ENCODE results near the gene RUFY4.

The RUFY4 gene

GRCh38 chr2:218063486-218063885, 5.6 kb upstream of the RUFY4 start:
- Histone ChIP-seq H3K27me3 (ENCODE audit: control insufficient read depth in 1 of 2, insufficient read depth in 2 of 2, low read length in 2 of 2) (peaks cover 0 to 12% of the 10 kb centered on the region in 2 donors), H3K27ac (ENCODE audit: low read depth, low read length) (no peak overlapping the region), H3K9ac (ENCODE audit: low read depth in 1 of 2, low read length in 2 of 2) (no peak overlapping the region), H3K36me3 (ENCODE audit: control insufficient read depth in 1 of 2, insufficient read depth in 2 of 2, low read length in 2 of 2) (no peaks in the 10 kb centered on the region), H3K4me3 (ENCODE audit: low read depth in 1 of 2, low read length in 2 of 2) (no peak overlapping the region), H3K9me3 (ENCODE audit: control insufficient read depth in 1 of 2, low read length in 2 of 2) (no peaks in the 10 kb centered on the region), H3K4me1 (ENCODE audit: control insufficient read depth in 1 of 2, insufficient read depth in 2 of 2, low read length in 2 of 2) (peaks cover 0 to 2% of the 10 kb centered on the region in 2 donors)

GRCh38 chr2:218063896-218064295, 5.2 kb upstream of the RUFY4 start:
- Histone ChIP-seq H3K27me3 (ENCODE audit: control insufficient read depth in 1 of 2, insufficient read depth in 2 of 2, low read length in 2 of 2) (peaks cover 0 to 13% of the 10 kb centered on the region in 2 donors), H3K27ac (ENCODE audit: low read depth, low read length) (no peak overlapping the region), H3K36me3 (ENCODE audit: control insufficient read depth in 1 of 2, insufficient read depth in 2 of 2, low read length in 2 of 2) (no peaks in the 10 kb centered on the region), H3K4me1 (ENCODE audit: control insufficient read depth in 1 of 2, insufficient read depth in 2 of 2, low read length in 2 of 2) (peaks cover 0 to 6% of the 10 kb centered on the region in 2 donors), H3K9ac (ENCODE audit: low read depth in 1 of 2, low read length in 2 of 2) (no peak overlapping the region), H3K9me3 (ENCODE audit: control insufficient read depth in 1 of 2, low read length in 2 of 2) (no peaks in the 10 kb centered on the region), H3K4me3 (ENCODE audit: low read depth in 1 of 2, low read length in 2 of 2) (no peak overlapping the region)

GRCh38 chr2:218065239-218066006, 3.6 kb upstream of the RUFY4 start:
- H3K27me3 ChIP-seq (ENCODE audit: control insufficient read depth in 1 of 2, insufficient read depth in 2 of 2, low read length in 2 of 2) = peaks cover 0 to 13% of the 10 kb centered on the region in 2 donors
- no peaks in the 10 kb centered on the region for H3K9me3 ChIP-seq (ENCODE audit: control insufficient read depth in 1 of 2, low read length in 2 of 2)
- peaks cover 0 to 11% of the 10 kb centered on the region in 2 donors for H3K4me1 ChIP-seq (ENCODE audit: control insufficient read depth in 1 of 2, insufficient read depth in 2 of 2, low read length in 2 of 2)
- no peak overlapping the region for H3K9ac ChIP-seq (ENCODE audit: low read depth in 1 of 2, low read length in 2 of 2)
- H3K36me3 ChIP-seq (ENCODE audit: control insufficient read depth in 1 of 2, insufficient read depth in 2 of 2, low read length in 2 of 2) = no peaks in the 10 kb centered on the region
- H3K4me3 ChIP-seq (ENCODE audit: low read depth in 1 of 2, low read length in 2 of 2) = no peak overlapping the region
- H3K27ac ChIP-seq (ENCODE audit: low read depth, low read length) = no peak overlapping the region

- H3K36me3 ChIP-seq (ENCODE audit: control insufficient read depth in 1 of 2, insufficient read depth in 2 of 2, low read length in 2 of 2) = no peaks in the 10 kb centered on the region
- peaks cover 0 to 13% of the 10 kb centered on the region in 2 donors for H3K27me3 ChIP-seq (ENCODE audit: control insufficient read depth in 1 of 2, insufficient read depth in 2 of 2, low read length in 2 of 2)
- H3K9ac ChIP-seq (ENCODE audit: low read depth in 1 of 2, low read length in 2 of 2) = no peak overlapping the region
- H3K9me3 ChIP-seq (ENCODE audit: control insufficient read depth in 1 of 2, low read length in 2 of 2) = no peaks in the 10 kb centered on the region
- H3K4me3 ChIP-seq (ENCODE audit: low read depth in 1 of 2, low read length in 2 of 2) = no peak overlapping the region
- H3K4me1 ChIP-seq (ENCODE audit: control insufficient read depth in 1 of 2, insufficient read depth in 2 of 2, low read length in 2 of 2) = peaks cover 0 to 11% of the 10 kb centered on the region in 2 donors
- no peak overlapping the region for H3K27ac ChIP-seq (ENCODE audit: low read depth, low read length)
Observed at GRCh38 chr2:218066926-218067515, 2.0 kb upstream of the RUFY4 start.

- Histone ChIP-seq H3K27ac (ENCODE audit: low read depth, low read length) (no peak overlapping the region), H3K36me3 (ENCODE audit: control insufficient read depth in 1 of 2, insufficient read depth in 2 of 2, low read length in 2 of 2) (no peaks in the 10 kb centered on the region), H3K4me3 (ENCODE audit: low read depth in 1 of 2, low read length in 2 of 2) (no peak overlapping the region), H3K9ac (ENCODE audit: low read depth in 1 of 2, low read length in 2 of 2) (no peak overlapping the region), H3K4me1 (ENCODE audit: control insufficient read depth in 1 of 2, insufficient read depth in 2 of 2, low read length in 2 of 2) (peaks cover 0 to 11% of the 10 kb centered on the region in 2 donors), H3K9me3 (ENCODE audit: control insufficient read depth in 1 of 2, low read length in 2 of 2) (no peaks in the 10 kb centered on the region), H3K27me3 (ENCODE audit: control insufficient read depth in 1 of 2, insufficient read depth in 2 of 2, low read length in 2 of 2) (peaks cover 0 to 13% of the 10 kb centered on the region in 2 donors)
Observed at GRCh38 chr2:218067523-218067922, 1.5 kb upstream of the RUFY4 start.

GRCh38 chr2:218069606-218070300, 700 bp downstream of the RUFY4 start:
- H3K9ac ChIP-seq (ENCODE audit: low read depth in 1 of 2, low read length in 2 of 2) = no peak overlapping the region
- peaks cover 0 to 11% of the 10 kb centered on the region in 2 donors for H3K4me1 ChIP-seq (ENCODE audit: control insufficient read depth in 1 of 2, insufficient read depth in 2 of 2, low read length in 2 of 2)

GRCh38 chr2:218070587-218070986, 1.5 kb downstream of the RUFY4 start:
- H3K36me3 ChIP-seq (ENCODE audit: control insufficient read depth in 1 of 2, insufficient read depth in 2 of 2, low read length in 2 of 2) = no peaks in the 10 kb centered on the region
- H3K27me3 ChIP-seq (ENCODE audit: control insufficient read depth in 1 of 2, insufficient read depth in 2 of 2, low read length in 2 of 2) = peaks cover 0 to 13% of the 10 kb centered on the region in 2 donors
- peaks cover 0 to 11% of the 10 kb centered on the region in 2 donors for H3K4me1 ChIP-seq (ENCODE audit: control insufficient read depth in 1 of 2, insufficient read depth in 2 of 2, low read length in 2 of 2)
- H3K9me3 ChIP-seq (ENCODE audit: control insufficient read depth in 1 of 2, low read length in 2 of 2) = no peaks in the 10 kb centered on the region
- H3K9ac ChIP-seq (ENCODE audit: low read depth in 1 of 2, low read length in 2 of 2) = no peak overlapping the region
- H3K4me3 ChIP-seq (ENCODE audit: low read depth in 1 of 2, low read length in 2 of 2) = no peak overlapping the region
- H3K27ac ChIP-seq (ENCODE audit: low read depth, low read length) = no peak overlapping the region

More at GRCh38 chr2:218069606-218070300, 700 bp downstream of the RUFY4 start:
- no peaks in the 10 kb centered on the region for H3K36me3 ChIP-seq (ENCODE audit: control insufficient read depth in 1 of 2, insufficient read depth in 2 of 2, low read length in 2 of 2)
- H3K9me3 ChIP-seq (ENCODE audit: control insufficient read depth in 1 of 2, low read length in 2 of 2) = no peaks in the 10 kb centered on the region
- H3K27me3 ChIP-seq (ENCODE audit: control insufficient read depth in 1 of 2, insufficient read depth in 2 of 2, low read length in 2 of 2) = peaks cover 0 to 13% of the 10 kb centered on the region in 2 donors
- no peak overlapping the region for H3K4me3 ChIP-seq (ENCODE audit: low read depth in 1 of 2, low read length in 2 of 2)
- H3K27ac ChIP-seq (ENCODE audit: low read depth, low read length) = no peak overlapping the region

GRCh38 chr2:218071218-218071937, 2.3 kb downstream of the RUFY4 start:
- no peak overlapping the region for H3K4me3 ChIP-seq (ENCODE audit: low read depth in 1 of 2, low read length in 2 of 2)
- H3K4me1 ChIP-seq (ENCODE audit: control insufficient read depth in 1 of 2, insufficient read depth in 2 of 2, low read length in 2 of 2) = peaks cover 0 to 11% of the 10 kb centered on the region in 2 donors
- H3K27ac ChIP-seq (ENCODE audit: low read depth, low read length) = no peak overlapping the region
- H3K9me3 ChIP-seq (ENCODE audit: control insufficient read depth in 1 of 2, low read length in 2 of 2) = no peaks in the 10 kb centered on the region
- no peaks in the 10 kb centered on the region for H3K36me3 ChIP-seq (ENCODE audit: control insufficient read depth in 1 of 2, insufficient read depth in 2 of 2, low read length in 2 of 2)
- H3K9ac ChIP-seq (ENCODE audit: low read depth in 1 of 2, low read length in 2 of 2) = no peak overlapping the region
- H3K27me3 ChIP-seq (ENCODE audit: control insufficient read depth in 1 of 2, insufficient read depth in 2 of 2, low read length in 2 of 2) = peaks cover 0 to 13% of the 10 kb centered on the region in 2 donors

GRCh38 chr2:218072002-218072401, 2.9 kb downstream of the RUFY4 start:
- Histone ChIP-seq H3K36me3 (ENCODE audit: control insufficient read depth in 1 of 2, insufficient read depth in 2 of 2, low read length in 2 of 2) (no peaks in the 10 kb centered on the region), H3K9ac (ENCODE audit: low read depth in 1 of 2, low read length in 2 of 2) (no peak overlapping the region), H3K27me3 (ENCODE audit: control insufficient read depth in 1 of 2, insufficient read depth in 2 of 2, low read length in 2 of 2) (peaks cover 0 to 13% of the 10 kb centered on the region in 2 donors), H3K4me3 (ENCODE audit: low read depth in 1 of 2, low read length in 2 of 2) (no peak overlapping the region), H3K9me3 (ENCODE audit: control insufficient read depth in 1 of 2, low read length in 2 of 2) (no peaks in the 10 kb centered on the region), H3K27ac (ENCODE audit: low read depth, low read length) (no peak overlapping the region), H3K4me1 (ENCODE audit: control insufficient read depth in 1 of 2, insufficient read depth in 2 of 2, low read length in 2 of 2) (peaks cover 0 to 11% of the 10 kb centered on the region in 2 donors)

Data from duodenal mucosa (tissue), 2 donors.